ENCODE data around the gene CLDN7.

The CLDN7 gene

DNA sequence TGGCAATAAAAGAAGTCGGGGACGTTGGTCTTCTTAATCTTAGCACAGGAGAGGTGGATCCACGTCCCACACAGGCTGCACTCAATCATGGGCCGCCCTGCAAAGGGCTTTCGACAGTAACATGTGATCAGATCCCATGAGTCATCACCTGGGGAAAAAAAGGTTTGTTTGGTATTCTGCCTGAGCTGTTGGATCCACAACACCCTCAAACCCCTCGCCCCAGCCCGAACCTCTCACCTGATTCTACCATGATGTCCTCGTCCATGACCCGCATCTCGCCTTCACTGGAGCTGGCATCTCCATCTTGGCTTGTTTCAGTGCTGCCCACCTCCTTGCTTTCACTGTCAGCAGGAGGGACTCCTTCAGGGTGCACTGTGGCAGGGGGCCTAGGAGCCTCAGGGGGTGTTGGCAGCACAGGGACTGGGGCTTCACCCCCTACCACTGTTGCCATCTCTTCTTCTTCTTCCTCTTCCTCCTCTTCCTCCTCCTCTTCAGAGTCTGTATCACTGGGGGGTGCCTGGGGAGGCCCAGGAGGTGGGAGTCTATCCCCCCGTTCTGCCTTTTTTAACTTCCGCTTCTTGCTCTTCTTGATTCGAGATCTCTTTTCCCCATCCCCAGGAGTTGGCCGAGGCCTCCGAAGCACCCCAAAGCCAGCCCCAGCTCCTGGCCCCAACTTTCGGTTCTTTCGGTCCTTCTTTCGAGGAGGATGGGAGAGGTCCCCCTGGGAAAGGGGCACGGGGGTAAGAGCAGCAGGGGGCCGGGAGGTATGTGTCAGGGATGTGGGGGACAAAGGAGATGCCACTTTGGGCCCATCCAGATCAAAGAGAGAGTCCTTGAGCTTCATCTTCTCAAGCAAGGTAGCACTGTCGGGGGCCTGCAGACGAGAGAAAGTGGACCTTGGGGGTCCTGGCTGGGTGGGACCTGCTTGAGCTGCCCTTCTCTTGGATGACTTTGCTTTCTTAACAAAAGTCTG, 26.3 kb downstream of the CLDN7 start:
- no peak for DNase-seq

DNA sequence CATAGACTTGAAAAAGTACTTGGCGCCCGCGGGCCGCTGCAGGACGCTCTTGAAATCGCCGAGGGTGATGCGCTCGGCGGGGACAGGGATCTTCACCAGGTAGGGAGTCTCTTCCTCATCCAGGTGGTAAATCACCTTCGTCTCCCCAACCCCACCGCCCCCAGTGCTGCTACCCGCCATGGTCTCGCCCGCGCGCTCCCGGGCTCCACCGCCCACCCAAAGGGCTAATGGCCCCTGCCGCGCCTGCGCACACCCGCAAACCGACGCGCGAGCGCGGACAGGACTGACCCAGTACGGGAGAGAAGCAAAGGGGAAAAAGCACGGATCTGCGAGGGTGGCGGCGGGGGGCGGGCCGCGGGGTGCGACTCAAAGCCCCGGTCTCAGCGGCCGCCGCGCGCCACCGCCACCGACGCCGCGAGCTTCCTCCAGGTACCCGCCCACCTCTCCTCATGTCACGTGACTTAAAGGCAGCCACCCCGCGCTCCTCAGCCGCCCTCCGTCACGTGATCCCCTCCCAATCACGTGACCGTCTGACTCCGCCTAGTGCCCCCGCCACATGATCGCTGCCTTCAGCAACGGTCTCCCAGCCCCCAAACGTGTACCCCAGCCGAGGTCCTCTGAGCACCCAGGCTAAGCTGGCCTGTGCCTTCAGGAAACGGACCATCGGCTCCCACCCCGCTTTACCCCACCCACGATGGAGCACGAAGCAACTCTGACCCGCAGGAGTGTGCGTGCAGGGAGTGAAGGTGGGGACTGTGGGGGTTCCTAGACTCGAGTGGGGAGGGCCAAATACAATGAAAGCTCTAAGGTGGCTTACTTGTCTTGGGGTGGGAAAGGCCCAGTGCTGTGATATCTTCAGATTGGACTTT, 28.0 kb downstream of the CLDN7 start, which contains the start of gene DVL2:
Gene DVL2, minus strand, starts transcription at position 435 of the 869 bp plus-strand sequence. Its CDS starts 255 bp downstream, at position 180.
- peak; percentile 51 for DNase-seq

DNA sequence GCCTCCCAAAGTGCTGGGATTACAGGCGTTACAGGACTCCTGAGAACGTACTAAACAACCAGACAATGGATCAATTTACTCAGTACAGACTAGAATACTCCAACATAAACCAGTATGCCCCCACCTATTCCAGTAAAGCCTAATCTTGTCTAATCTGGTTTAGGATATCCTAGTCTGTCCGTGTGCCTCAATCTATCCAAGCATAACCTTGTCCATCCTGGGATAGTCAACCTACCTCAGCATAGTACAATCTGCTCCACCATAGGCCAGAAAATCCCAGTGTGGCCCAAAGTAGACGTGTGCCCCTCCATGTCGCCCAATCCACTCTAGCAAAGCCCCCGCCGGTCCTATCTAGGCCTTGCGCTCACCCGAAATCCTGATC, 28.6 kb downstream of the CLDN7 start:
- no peak for DNase-seq

DNA sequence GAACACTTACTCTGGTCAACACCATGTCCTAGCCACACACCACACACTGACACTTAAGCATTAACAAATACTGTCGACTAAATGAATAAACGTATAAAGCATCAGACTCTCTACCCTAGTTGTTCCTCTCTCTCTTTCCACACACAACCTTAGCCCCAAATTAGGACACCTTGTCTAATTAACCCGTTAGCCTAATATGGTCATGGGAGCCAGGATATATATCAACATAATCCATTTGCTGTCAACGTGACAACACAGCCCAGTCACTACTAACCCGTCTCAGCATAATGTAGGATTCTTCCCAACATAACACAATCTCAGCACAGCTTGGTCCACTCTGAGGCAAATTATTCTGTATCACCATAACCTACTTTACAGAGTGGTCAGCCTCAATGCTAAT, 30.2 kb downstream of the CLDN7 start:
- no peak for DNase-seq

DNA sequence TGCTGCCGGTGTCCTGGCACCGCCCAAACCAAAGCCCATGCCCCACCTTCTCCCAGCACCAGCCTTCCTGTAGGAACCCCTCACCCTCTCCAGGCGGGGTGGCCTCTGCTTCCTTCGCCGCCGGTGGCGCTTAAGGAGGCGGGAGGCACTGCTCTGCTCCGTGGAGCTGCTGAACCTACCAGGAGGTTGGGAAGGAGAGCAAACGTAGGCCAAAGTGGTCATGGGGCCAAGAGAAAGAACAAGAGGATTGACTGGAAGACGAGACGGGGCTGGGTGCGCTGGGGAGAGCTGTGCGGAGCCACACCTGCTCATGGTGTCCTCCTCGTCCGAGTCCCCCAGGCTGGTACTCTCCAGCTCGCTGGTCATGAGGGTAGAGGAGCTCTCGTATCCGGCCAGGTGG, 32.8 kb downstream of the CLDN7 start:
- no peak for DNase-seq

DNA sequence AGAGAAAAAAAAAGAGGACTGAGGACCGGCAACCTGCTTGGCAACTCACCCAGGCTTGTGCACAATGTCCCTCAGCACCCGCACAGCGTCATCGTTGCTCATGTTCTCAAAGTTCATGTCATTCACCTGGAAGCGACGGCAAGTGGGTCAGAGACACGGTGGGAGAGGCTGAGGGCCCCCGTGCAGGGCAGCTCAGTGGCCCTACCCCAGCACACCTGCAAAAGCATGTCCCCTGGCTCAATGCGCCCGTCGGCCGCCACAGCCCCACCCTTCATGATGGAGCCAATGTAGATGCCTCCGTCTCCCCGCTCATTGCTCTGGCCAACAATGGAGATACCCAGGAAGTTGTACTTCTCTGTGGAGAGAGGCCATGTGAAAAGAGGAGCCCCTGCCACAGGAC, 33.4 kb downstream of the CLDN7 start:
- DNase-seq = no peak

DNA sequence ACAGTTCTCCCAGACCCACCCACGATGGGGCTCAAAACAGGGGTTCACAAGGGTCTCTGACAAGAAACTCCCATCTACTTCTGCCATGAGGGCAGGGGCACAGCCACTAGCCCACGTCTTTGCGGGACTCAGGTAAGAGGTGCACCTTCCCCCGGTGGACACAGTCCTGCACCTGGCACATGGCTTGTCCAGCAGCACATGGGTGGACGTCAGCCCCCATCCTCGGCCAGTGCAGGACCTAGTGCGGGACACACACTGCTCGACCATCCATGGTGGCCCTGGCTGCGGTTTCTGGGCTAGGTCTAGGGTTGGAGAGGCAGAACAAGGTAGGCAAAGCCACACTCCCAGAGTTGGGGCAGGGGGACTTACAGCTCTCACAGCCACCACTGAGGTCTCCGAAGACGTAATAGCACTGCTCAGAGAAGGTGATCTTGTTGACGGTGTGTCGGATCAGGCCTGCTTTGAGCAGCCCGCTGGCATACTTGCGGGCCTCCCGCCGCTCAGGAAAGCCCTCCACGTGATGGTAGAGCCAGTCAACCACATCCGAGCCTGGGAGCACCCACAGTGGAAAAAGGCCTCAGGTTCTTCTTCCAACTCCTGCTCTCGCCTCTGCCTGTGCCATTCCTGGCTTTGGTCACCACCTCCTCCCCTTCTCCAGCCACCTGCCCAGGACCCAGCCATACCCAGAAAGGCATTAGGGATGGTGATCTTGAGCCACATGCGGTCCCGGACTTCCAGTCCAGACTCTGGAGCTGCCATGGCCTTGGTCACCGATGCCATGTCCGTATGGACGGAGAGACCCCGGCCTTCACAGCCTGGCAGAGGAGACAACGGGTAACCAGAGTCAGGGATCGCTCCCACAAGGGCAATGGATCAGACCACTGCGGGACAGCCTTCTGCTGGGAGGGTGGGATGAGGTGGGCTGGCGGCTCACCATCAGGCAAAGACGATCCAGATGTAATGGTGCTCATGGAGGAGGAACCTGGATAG, 35.3 kb downstream of the CLDN7 start:
- no peak for DNase-seq

DNA sequence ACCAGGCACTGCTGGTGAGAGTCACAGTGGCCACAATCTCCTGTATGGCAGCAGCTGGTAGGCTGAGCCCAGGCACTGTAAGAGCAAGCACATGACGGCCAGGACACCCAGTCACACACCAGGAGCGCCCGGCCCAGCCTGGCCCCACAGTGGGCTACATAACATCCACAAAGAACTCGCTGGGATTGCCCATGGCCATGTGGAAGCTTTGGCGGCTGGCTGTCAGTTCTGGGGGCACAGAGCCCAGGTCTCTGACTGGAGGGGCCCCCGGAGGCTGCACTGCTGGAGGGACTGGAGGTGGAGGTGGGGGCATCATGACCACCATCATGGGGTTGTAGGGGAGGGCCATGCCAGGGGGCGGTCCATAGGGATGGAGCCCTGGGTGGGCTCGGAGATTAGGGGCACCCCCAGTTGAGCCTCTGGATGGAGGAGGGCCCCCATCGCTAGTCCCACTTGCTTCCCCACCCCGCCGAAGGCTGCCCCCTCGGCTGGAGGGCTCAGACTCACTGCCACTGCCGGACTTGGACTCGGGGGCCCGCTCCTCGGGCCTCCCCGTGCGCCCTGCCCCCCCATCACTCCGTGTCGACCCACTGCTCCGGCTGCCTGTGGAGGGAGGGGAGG, 36.5 kb downstream of the CLDN7 start:
- no peak for DNase-seq

DNA sequence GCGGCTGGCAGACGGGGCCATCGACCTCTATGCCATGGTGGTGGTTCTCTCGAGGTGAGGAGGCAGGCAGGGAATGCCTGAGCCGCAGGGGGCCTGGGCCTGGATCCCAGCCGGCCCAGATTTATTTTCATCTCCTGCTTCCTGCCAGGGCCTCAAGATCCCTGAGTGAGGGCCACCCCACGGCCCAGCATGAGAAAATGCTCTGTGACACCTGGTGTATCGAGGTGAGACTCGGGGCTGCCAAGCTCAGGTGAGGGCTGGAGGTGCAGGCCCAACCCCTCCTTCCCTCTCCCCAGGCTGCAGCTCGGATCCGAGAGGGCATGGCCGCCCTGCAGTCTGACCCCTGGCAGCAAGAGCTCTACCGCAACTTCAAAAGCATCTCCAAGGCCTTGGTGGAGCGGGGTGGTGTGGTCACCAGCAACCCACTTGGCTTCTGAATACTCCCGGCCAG, 37.6 kb downstream of the CLDN7 start:
- DNase-seq = no peak

DNA sequence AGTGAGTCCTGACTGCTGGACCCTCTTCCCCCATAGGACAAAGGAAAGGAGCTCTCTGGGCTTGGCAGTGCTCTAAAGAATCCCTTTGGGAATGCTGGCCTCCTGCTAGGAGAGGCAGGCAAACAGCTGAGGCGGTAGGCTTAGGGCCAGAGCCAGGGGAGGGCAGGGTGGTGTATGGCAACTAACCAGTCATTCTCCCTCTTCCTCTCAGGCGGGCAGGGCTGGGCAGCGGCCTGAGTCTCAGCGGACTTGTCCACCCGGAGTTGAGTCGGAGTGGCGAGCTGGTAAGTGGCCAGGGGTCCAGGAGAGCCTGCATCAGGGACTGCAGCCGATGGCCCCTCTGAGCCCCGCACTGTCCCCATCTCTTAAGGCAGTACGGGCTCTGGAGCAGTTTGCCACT, 38.2 kb downstream of the CLDN7 start:
- DNase-seq = no peak

DNA sequence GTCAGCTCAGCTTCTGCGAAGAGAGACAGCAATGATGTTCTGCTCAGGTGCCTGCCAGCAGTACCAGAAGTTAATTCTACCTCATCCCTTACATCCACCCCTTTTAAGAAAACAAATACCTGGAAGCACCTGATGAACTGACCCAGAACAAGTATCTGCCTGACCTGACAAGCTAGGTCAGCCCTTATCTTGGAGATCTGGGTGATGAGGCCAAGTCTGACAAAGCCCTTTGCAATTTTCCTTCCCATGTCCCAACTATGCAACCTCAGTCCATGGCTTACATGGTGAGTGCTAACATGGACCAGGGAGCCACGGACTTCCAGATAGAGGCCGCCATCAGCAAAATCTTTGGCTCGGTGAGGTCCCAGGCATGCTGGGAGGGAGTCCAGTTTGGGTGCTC, 38.9 kb downstream of the CLDN7 start:
- DNase-seq = no peak

DNA sequence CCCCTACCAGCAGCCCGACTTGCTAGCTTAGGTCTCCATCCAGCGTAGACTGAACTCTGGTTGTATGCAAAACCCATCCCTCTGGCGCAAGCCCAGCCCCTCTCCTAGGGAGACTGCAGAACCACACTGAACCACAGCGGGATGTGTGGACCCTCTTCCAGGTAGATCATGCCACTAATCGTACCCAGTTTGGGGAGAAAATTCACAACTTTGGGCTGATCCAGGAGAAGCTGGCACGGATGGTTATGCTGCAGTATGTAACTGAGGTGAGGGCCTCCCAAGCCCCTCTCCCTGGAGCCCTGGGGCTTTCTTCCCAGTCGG, 39.3 kb downstream of the CLDN7 start:
- no peak for DNase-seq

DNA sequence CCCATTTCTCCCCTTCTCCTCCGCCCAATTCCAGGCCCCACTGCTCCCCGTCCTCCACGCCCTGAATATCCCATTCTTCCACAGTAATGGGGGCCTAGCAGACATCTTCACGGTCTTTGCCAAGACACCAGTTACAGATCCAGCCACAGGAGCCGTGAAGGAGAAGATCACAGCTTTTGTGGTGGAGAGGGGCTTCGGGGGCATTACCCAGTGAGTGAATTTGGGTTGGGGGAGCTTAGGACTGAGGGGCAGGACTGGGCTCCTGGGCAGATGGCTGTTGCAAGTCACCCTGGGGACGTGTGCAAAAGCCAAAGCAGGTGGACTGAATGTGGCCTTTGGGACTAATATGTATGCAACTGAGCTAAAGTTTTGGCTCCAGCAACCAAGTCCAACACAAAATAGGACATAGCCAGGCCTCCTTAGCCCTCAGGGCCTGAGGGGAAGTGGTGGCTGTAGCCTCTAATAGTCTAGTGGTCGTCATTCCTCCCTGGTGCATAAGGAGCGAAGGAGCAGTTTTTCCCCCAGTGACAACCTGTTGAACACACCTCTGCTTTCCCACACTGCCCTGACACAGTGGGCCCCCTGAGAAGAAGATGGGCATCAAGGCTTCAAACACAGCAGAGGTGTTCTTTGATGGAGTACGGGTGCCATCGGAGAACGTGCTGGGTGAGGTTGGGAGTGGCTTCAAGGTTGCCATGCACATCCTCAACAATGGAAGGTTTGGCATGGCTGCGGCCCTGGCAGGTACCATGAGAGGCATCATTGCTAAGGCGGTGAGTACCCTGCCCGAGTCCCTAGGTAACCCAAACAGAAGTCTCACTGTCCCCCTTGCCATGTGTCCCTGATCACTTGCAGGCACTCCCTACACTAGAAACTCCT, 39.9 kb downstream of the CLDN7 start:
- DNase-seq = no peak

DNA sequence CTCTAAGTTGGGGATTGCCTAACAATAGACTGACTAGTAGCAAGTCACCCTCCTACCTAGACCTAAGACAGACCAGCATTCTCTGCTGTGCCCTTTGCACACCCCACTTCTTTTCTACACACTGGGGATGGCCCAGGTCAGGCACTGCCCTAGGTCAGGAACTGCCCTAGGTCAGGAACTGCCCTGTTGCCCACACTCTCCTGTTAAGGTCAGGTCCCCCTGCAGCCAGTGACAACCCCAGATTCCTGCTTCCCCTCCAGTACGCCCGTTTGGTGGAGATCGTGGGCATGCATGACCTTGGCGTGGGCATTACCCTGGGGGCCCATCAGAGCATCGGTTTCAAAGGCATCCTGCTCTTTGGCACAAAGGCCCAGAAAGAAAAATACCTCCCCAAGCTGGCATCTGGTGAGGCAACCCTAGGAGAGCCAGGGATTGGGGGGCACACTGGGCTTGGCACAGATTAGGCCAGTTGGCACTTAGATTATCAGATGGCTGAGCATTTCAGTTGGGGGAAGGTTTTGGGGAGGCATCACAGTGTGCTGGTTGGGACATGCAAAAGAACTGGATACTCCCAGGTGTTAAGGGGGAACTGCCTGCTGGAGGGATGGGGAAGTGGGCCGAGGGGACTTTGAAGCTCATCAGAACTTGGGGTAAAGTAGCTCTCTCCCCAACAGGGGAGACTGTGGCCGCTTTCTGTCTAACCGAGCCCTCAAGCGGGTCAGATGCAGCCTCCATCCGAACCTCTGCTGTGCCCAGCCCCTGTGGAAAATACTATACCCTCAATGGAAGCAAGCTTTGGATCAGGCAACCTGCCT, 40.8 kb downstream of the CLDN7 start:
- no peak for DNase-seq

DNA sequence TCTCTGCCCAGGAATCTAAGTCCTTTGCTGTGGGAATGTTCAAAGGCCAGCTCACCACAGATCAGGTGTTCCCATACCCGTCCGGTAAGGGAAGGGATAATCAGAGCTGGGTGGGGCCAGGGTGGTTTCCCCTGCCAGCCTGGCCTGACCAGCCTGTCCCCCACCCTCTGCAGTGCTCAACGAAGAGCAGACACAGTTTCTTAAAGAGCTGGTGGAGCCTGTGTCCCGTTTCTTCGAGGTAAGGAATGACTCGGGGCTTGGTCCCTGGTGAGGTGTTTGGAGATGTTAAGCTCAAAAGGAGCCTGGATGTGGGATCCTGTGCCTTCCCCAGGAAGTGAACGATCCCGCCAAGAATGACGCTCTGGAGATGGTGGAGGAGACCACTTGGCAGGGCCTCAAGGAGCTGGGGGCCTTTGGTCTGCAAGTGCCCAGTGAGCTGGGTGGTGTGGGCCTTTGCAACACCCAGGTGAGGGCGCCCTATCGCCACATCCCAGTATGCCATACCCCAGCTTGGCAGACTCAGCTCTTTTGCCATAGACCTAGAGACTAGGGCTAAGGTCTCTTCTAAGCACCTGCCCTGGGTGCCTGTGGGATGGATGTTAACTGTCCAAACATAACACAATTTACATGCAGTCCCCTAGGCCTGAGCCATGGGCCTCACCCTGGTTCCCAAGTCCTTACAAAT, 41.5 kb downstream of the CLDN7 start:
- no peak for DNase-seq

DNA sequence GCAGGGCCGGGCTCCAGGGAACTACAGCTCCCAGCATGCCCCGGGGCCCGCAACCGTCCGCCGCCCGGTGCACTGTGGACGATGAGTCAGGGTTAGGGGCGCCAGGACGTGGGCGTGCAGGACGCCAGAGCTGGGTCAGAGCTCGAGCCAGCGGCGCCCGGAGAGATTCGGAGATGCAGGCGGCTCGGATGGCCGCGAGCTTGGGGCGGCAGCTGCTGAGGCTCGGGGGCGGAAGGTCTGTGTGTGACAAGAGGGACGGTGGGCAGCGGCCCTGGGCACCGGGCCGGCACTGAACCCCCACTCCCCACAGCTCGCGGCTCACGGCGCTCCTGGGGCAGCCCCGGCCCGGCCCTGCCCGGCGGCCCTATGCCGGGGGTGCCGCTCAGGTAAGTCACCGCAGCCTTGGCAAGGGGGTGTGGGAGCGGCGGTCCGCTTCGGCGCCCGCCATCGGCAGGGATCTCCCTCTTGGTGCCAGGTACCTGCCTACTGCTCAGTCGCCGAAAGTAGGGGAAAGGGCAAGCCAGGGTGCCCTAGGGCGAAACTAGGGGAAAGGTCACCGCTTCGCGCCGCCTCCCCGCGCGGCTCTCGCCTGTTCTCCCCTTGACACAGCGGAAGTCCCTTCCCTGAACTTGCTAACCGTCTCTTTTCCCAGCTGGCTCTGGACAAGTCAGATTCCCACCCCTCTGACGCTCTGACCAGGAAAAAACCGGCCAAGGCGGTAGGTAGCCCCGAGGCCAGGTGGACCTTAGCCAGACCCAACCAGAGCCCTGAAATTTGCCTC, 42.3 kb downstream of the CLDN7 start, which contains the start of the genes ACADVL and DLG4:
Gene ACADVL, plus strand, starts transcription at position 127 of the 781 bp plus-strand sequence. Its CDS starts 47 bp downstream, at position 174.
Gene DLG4, minus strand, starts transcription at position 25 of the 781 bp plus-strand sequence.
- DNase-seq = no peak

DNA sequence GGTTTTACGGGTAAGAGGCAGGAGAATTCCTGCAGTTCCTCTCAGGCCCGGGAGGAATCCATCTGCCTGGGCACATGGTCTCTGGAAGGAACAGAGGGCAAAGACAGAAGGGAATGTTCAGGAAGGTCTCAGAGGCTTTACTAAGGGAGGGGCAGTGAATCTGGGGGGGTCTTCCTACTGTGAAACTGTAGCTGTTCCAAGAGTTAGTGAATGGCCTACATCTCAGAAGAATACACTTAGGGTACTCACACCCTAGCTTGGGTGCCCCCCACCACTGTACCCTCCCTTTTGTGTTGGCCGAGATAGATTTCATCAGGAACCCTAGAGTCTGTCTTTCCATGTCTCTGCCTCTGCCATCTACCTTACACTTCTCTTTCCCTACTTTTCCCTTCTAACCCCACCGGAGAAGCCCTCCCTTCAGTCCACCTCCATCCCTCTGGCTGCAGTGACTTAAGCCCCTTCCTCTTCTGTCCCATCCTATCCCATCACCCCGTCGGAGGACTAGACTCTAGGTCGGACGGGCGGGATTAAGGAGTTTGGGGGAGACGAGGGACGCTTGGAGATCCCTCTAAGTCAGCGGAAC, 43.0 kb downstream of the CLDN7 start:
- DNase-seq = no peak

DNA sequence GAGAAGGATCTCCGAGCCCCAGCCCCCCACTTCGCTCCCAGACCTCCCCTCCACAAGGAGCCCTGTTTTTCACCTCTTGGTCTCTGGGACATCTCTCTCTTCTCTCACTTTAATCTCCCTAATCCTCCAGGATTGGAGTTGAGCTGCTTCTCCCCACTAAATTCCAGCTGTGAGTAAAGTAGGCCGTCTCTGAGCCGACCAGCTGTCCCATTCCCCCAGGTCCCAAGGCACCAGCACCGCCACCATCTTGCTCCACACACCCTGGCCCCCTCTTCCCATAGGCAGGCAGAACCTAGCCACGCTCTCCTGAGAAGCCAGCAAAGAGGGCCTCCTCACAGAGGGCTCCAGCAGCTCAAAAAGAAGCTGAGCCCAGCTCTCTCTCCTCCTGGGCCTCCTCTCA, 43.5 kb downstream of the CLDN7 start:
- DNase-seq = no peak
